ENCODE data around the gene PGLYRP1. TPM values are rescaled to one million over a fixed set of nuclear protein-coding genes. Genes with fewer than 3 reads are reported as not detected.

Gene PGLYRP1
- polyA plus RNA-seq, 1 of the 3 experiments (the other 2 are of a cell fraction) = not detected

- WGBS (ENCODE audit: low lambda C conversion rate) = 17% methylated on average over 1 of the region's 3 CpGs
- H3K9ac ChIP-seq = no peak overlapping the region
- H4K20me1 ChIP-seq (ENCODE audit: insufficient read depth) = no peaks in the 10 kb centered on the region
- H3K79me2 ChIP-seq (ENCODE audit: insufficient read depth) = no peaks in the 10 kb centered on the region
- no peak for TF ChIP-seq EP300 (IDR thresholded peaks at IDR 0.05; ENCODE audit: borderline replicate concordance in 1 of 2, low read depth in 1 of 2, low read length in 1 of 2)
- no peaks in the 10 kb centered on the region for H3K4me1 ChIP-seq (ENCODE audit: control insufficient read depth in 1 of 2, insufficient read depth in 2 of 2, low read depth in 1 of 2, low read length in 1 of 2)
- no peaks in the 10 kb centered on the region for H3K9me2 ChIP-seq
- no peaks in the 10 kb centered on the region for H3K36me3 ChIP-seq (replicated peaks in 1 of 2; ENCODE audit: control insufficient read depth in 1 of 2, insufficient read depth in 2 of 2, low read length in 1 of 2)
- no peak overlapping the region for H2AFZ ChIP-seq (ENCODE audit: low read depth)
- H3K27me3 ChIP-seq (ENCODE audit: insufficient read depth) = peaks cover 28% of the 10 kb centered on the region; the same call in 1 of the 2 replicates
- CTCF ChIA-PET = interaction anchor here (0.6 to 3.7 kb wide), 5 partner anchors 11 to 266 kb away, joined by 3 to 22 read pairs (median 4); no protein-coding TSS in a partner anchor
- POLR2A ChIA-PET = no interaction called here
- H3K4me2 ChIP-seq = no peak overlapping the region
- DNase-seq = no peak
- no peak overlapping the region for H3K4me3 ChIP-seq (ENCODE audit: low read depth in 2 of 2, low read length in 1 of 2)
- no peak overlapping the region for H3K27ac ChIP-seq (ENCODE audit: low read depth in 2 of 2, low read length in 1 of 2)
- H3K9me3 ChIP-seq = no peaks in the 10 kb centered on the region
- no peaks in the 10 kb centered on the region for H3F3A ChIP-seq (replicated peaks; ENCODE audit: insufficient read depth)
These were observed 9.8 kb upstream of the PGLYRP1 start for GRCh38 chr19:46032597-46033025.

DNA sequence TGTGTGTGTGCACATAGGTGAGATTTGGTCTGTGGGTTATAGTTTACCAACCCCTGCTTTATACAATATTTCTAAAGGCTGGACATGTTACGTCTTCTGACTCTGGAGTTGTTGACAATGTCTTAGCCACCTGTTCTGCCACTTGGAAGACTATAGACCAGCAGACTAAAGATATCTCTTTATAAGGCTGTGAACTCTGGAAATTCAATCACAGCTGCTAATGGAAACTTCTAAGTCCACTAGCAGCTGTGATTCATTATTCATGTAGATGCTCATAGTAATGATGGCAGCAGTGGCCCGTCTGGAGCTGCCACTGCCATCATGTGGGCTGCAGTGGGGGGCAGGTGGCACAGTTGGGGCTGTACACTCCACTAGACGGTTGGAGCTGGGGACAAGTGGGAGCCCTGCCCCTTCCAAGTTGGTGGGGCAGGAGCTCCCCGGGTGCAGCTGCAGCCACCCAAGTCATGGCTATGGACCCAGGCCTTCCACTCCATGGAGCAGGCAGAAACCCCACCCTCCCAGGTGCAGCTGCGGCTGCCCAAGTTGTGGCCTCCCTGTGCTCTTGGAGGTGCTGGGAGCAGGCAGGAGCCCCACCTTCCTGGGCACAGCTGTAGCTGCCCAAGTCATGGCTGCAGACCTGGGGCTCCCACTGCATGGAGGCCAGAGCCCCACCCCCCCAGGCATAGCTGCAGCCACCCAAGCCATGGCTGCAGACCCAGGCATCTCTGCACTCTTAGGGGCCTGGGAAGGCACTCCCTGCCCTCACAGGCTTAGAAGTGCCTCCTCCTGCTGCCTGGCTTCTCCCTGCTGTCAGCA is 9.1 kb upstream of the PGLYRP1 start:
- no peaks in the 10 kb centered on the region for H3K79me2 ChIP-seq (ENCODE audit: insufficient read depth)
- H3K9me2 ChIP-seq = no peaks in the 10 kb centered on the region
- POLR2A ChIA-PET = no interaction called here
- H3K9me3 ChIP-seq = no peaks in the 10 kb centered on the region
- no peaks in the 10 kb centered on the region for H4K20me1 ChIP-seq (ENCODE audit: insufficient read depth)
- H2AFZ ChIP-seq (ENCODE audit: low read depth) = no peak overlapping the region
- no peak for DNase-seq
- no peak overlapping the region for H3K4me2 ChIP-seq
- H3K27me3 ChIP-seq (ENCODE audit: insufficient read depth) = peaks cover 22% of the 10 kb centered on the region; the same call in 1 of the 2 replicates
- no peak overlapping the region for H3K4me3 ChIP-seq (ENCODE audit: low read depth in 2 of 2, low read length in 1 of 2)
- H3K9ac ChIP-seq = no peak overlapping the region
- H3K4me1 ChIP-seq (ENCODE audit: control insufficient read depth in 1 of 2, insufficient read depth in 2 of 2, low read depth in 1 of 2, low read length in 1 of 2) = no peaks in the 10 kb centered on the region
- no peaks in the 10 kb centered on the region for H3F3A ChIP-seq (replicated peaks; ENCODE audit: insufficient read depth)
- 68% methylated on average over 3 of the region's 5 CpGs for whole genome bisulfite sequencing (ENCODE audit: low lambda C conversion rate)
- H3K27ac ChIP-seq (ENCODE audit: low read depth in 2 of 2, low read length in 1 of 2) = no peak overlapping the region
- CTCF ChIA-PET = interaction anchor here (1.1 to 3.7 kb wide), 4 partner anchors 15 to 233 kb away, joined by 3 to 22 read pairs (median 6); no protein-coding TSS in a partner anchor
- no peaks in the 10 kb centered on the region for H3K36me3 ChIP-seq (replicated peaks in 1 of 2; ENCODE audit: control insufficient read depth in 1 of 2, insufficient read depth in 2 of 2, low read length in 1 of 2)
- no peak for TF ChIP-seq FOSL2 (IDR thresholded peaks at IDR 0.05; ENCODE audit: borderline replicate concordance, low read depth)
- no peak for TF ChIP-seq NRF1 (IDR thresholded peaks at IDR 0.05; ENCODE audit: low read depth, low read length)
- TF ChIP-seq SMC3 (IDR thresholded peaks at IDR 0.05; ENCODE audit: low read depth, low read length) = no peak
- TF ChIP-seq ZBTB33 (IDR thresholded peaks at IDR 0.05; ENCODE audit: borderline replicate concordance, low read depth) = no peak
- TF ChIP-seq RFX5 (IDR thresholded peaks at IDR 0.05; ENCODE audit: low read length) = no peak
- TF ChIP-seq, protein P1, sequence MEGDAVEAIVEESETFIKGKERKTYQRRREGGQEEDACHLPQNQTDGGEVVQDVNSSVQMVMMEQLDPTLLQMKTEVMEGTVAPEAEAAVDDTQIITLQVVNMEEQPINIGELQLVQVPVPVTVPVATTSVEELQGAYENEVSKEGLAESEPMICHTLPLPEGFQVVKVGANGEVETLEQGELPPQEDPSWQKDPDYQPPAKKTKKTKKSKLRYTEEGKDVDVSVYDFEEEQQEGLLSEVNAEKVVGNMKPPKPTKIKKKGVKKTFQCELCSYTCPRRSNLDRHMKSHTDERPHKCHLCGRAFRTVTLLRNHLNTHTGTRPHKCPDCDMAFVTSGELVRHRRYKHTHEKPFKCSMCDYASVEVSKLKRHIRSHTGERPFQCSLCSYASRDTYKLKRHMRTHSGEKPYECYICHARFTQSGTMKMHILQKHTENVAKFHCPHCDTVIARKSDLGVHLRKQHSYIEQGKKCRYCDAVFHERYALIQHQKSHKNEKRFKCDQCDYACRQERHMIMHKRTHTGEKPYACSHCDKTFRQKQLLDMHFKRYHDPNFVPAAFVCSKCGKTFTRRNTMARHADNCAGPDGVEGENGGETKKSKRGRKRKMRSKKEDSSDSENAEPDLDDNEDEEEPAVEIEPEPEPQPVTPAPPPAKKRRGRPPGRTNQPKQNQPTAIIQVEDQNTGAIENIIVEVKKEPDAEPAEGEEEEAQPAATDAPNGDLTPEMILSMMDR (IDR thresholded peaks at IDR 0.05) = no peak
- no peak for TF ChIP-seq USF2 (IDR thresholded peaks at IDR 0.05; ENCODE audit: borderline replicate concordance, low read depth, low read length)
- no peak for TF ChIP-seq MEF2A (IDR thresholded peaks at IDR 0.05; ENCODE audit: borderline replicate concordance, low read depth)
- TF ChIP-seq GATA2 (CRISPR knock-in tag; IDR thresholded peaks at IDR 0.05) = no peak
- no peak for TF ChIP-seq REST (IDR thresholded peaks at IDR 0.05; ENCODE audit: low read depth, low read length)
- TF ChIP-seq TAF1 (IDR thresholded peaks at IDR 0.05; ENCODE audit: borderline replicate concordance, low read depth, low read length) = no peak
- no peak for TF ChIP-seq SIN3A (IDR thresholded peaks at IDR 0.05; ENCODE audit: borderline replicate concordance, low read depth, low read length)
- TF ChIP-seq, protein P2, sequence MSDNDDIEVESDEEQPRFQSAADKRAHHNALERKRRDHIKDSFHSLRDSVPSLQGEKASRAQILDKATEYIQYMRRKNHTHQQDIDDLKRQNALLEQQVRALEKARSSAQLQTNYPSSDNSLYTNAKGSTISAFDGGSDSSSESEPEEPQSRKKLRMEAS (IDR thresholded peaks at IDR 0.05; ENCODE audit: low read depth) = no peak
